ENCODE data around the gene CHAD. TPM values are rescaled to one million over a fixed set of nuclear protein-coding genes. Genes with fewer than 3 reads are reported as not detected.

CHAD gene
- total RNA-seq, 2 donors from 2014 or later, result not detected

DNA sequence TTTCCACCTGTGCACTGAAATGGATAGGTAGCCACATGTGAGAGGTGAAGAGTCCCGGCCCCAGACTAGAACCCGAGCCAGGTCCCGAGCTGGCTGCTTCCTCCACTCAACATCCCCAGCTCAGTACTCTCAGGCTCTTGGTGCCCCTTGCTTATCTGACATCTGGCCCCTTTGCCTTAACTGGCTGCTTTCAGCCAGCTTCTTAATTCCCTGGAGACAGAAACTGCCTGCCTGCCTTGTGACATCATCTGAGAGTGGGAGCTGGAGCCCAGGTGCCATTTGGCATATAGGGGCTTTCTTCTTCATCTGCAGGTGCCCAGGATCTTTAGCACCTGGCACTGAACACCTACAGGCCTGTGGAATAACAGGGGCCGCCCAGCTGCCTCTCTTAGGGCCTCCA, 8.9 kb downstream of the CHAD start:
- no peak for DNase-seq (ENCODE audit: low spot score)
- TF ChIP-seq, protein P1, sequence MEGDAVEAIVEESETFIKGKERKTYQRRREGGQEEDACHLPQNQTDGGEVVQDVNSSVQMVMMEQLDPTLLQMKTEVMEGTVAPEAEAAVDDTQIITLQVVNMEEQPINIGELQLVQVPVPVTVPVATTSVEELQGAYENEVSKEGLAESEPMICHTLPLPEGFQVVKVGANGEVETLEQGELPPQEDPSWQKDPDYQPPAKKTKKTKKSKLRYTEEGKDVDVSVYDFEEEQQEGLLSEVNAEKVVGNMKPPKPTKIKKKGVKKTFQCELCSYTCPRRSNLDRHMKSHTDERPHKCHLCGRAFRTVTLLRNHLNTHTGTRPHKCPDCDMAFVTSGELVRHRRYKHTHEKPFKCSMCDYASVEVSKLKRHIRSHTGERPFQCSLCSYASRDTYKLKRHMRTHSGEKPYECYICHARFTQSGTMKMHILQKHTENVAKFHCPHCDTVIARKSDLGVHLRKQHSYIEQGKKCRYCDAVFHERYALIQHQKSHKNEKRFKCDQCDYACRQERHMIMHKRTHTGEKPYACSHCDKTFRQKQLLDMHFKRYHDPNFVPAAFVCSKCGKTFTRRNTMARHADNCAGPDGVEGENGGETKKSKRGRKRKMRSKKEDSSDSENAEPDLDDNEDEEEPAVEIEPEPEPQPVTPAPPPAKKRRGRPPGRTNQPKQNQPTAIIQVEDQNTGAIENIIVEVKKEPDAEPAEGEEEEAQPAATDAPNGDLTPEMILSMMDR (IDR thresholded peaks at IDR 0.05), result no peak
- H3K27me3 ChIP-seq (replicated peaks; ENCODE audit: insufficient read depth), result no peaks in the 10 kb centered on the region
- H3K4me3 ChIP-seq, result no peak overlapping the region
- ATAC-seq (ENCODE audit: insufficient number of reproducible peaks, low FRiP score, low read depth), result no peak
- H3K36me3 ChIP-seq, result no peaks in the 10 kb centered on the region
- H3K4me1 ChIP-seq (ENCODE audit: control insufficient read depth in 1 of 2, low read depth in 2 of 2), result no peaks in the 10 kb centered on the region
- no peaks in the 10 kb centered on the region for H3K9me3 ChIP-seq
- no peak overlapping the region for H3K27ac ChIP-seq

DNA sequence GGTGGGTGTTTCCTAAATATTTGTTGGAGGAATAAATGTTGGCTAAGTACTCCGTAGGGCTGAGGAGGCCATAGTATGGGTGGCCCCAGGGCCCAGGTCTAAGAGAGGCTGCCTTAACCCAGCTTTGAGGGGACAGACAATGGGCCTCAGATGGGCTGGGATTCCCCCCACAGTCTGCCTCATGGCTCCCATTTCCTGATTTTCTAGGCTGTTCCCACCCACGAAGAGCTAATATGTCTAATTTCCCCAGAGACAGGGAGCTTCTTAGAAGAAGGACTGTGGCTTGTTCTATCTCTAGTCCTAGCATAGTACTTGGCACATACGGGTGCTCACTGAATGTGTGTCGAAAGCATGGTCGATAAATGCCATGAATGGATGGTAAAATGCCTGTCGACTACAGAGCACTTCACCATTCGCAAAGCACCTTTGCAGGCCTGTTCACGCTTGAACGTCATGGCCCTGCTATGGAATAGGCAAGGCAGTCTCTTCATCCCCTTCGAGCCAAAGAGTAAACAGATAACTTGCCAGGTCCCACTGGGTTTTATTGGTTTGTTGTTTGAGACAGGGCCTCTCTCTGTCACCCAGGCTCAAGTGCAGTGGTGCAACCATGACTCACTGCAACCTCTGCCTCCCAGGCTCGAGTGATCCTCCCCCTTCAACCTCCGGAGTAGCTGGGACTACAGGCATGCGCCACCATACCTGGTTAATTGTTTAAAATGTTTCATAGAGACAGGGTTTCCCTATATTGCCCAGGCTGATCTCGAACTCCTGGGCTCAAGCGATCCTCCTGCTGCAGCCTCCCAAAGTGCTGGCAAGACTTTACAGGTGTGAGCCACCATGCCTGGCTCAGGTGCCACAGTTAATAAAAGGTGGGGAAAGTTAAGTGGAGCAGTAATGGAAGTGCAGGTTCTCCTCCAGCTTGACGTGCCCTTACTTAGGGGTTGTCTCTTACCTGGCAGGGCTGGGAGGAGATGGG, 9.7 kb downstream of the CHAD start:
- H3K27me3 ChIP-seq (replicated peaks; ENCODE audit: insufficient read depth), result no peaks in the 10 kb centered on the region
- TF ChIP-seq, protein P1 (IDR thresholded peaks at IDR 0.05), result no peak
- no peaks in the 10 kb centered on the region for H3K9me3 ChIP-seq
- H3K4me3 ChIP-seq, result no peak overlapping the region
- no peak overlapping the region for H3K27ac ChIP-seq
- no peaks in the 10 kb centered on the region for H3K36me3 ChIP-seq
- ATAC-seq (ENCODE audit: insufficient number of reproducible peaks, low FRiP score, low read depth) (no peak), DNase-seq (ENCODE audit: low spot score) (no peak)
- no peaks in the 10 kb centered on the region for H3K4me1 ChIP-seq (ENCODE audit: control insufficient read depth in 1 of 2, low read depth in 2 of 2)

DNA sequence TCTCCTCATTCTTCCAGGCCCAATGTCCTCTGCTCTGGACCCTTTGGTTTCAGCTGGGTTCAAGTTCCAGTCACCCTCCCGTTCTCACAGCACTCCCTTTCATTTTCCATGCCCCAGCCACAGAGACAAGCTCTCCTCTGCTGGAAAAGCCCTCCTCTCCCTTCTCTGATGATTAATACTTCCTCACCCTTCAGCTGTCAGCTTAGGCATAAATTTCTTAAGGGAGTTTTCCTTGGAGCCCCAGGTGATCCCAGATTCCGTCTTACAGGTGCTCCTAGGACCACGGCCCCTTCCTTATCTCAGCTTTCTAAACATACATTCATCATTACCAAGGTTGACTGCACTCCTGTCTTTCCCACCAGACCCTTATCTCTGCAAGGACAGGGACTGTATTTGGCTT, 10.4 kb downstream of the CHAD start:
- no peaks in the 10 kb centered on the region for H3K27me3 ChIP-seq (replicated peaks; ENCODE audit: insufficient read depth)
- H3K4me1 ChIP-seq (ENCODE audit: control insufficient read depth in 1 of 2, low read depth in 2 of 2), result no peaks in the 10 kb centered on the region
- no peaks in the 10 kb centered on the region for H3K36me3 ChIP-seq
- H3K4me3 ChIP-seq, result no peak overlapping the region
- DNase-seq (ENCODE audit: low spot score), result no peak
- ATAC-seq (ENCODE audit: insufficient number of reproducible peaks, low FRiP score, low read depth), result no peak
- TF ChIP-seq, protein P1 (IDR thresholded peaks at IDR 0.05), result no peak
- no peaks in the 10 kb centered on the region for H3K9me3 ChIP-seq
- no peak overlapping the region for H3K27ac ChIP-seq

- Histone ChIP-seq H3K27me3 (replicated peaks; ENCODE audit: insufficient read depth) (no peaks in the 10 kb centered on the region), H3K9me3 (no peaks in the 10 kb centered on the region), H3K27ac (no peak overlapping the region), H3K4me3 (no peak overlapping the region), H3K36me3 (no peaks in the 10 kb centered on the region), H3K4me1 (ENCODE audit: control insufficient read depth in 1 of 2, low read depth in 2 of 2) (no peaks in the 10 kb centered on the region)
- DNase-seq (ENCODE audit: low spot score), result no peak
- TF ChIP-seq, protein P1 (IDR thresholded peaks at IDR 0.05), result no peak
- no peak for ATAC-seq (ENCODE audit: insufficient number of reproducible peaks, low FRiP score, low read depth)
These were observed 11.1 kb downstream of the CHAD start for GRCh38 chr17:50457621-50458020.

- H3K4me3 ChIP-seq, result no peak overlapping the region
- no peaks in the 10 kb centered on the region for H3K27me3 ChIP-seq (replicated peaks; ENCODE audit: insufficient read depth)
- DNase-seq (ENCODE audit: low spot score) (no peak), ATAC-seq (ENCODE audit: insufficient number of reproducible peaks, low FRiP score, low read depth) (no peak)
- no peak overlapping the region for H3K27ac ChIP-seq
- no peaks in the 10 kb centered on the region for H3K36me3 ChIP-seq
- TF ChIP-seq, protein P1 (IDR thresholded peaks at IDR 0.05), result no peak
- no peaks in the 10 kb centered on the region for H3K4me1 ChIP-seq (ENCODE audit: control insufficient read depth in 1 of 2, low read depth in 2 of 2)
- H3K9me3 ChIP-seq, result no peaks in the 10 kb centered on the region
These were observed 14.8 kb downstream of the CHAD start for GRCh38 chr17:50453901-50454300.

All from thoracic aorta (tissue), 2 donors.